HepG2 (cell line): ENCODE results near the gene RAD50. TPM values are rescaled to one million over a fixed set of nuclear protein-coding genes. Genes with fewer than 3 reads are reported as not detected.

Experiments used
- ARID5B ChIP-seq: IDR thresholded peaks from 2 replicates; pipeline ENCODE4 v1.4.0; 2020; ENCODE audit warnings: mild to moderate bottlenecking, missing genetic modification reagents
- ELF3 ChIP-seq: IDR thresholded peaks from 2 replicates; pipeline ENCODE4 v1.6.1; 2016; ENCODE audit warnings: missing genetic modification reagents, missing compliant biosample characterization
- ESRRA ChIP-seq: sonication (generic); formaldehyde crosslinking; IDR thresholded peaks from 2 replicates; pipeline ENCODE4 v1.5.1; 2020; ENCODE audit warnings: mild to moderate bottlenecking, low read depth, missing genetic modification reagents
- HNF4A ChIP-seq: sonication (generic); formaldehyde crosslinking; IDR thresholded peaks from 2 replicates; pipeline ENCODE4 v1.4.0; 2020; ENCODE audit warnings: missing genetic modification reagents
- HOMEZ ChIP-seq: IDR thresholded peaks from 2 replicates; pipeline ENCODE4 v1.6.1; 2016; ENCODE audit warnings: low read depth
- MLX ChIP-seq: IDR thresholded peaks from 2 replicates; pipeline ENCODE4 v1.6.1; 2016
- MNT ChIP-seq: fragments of 450-650 bp; IDR thresholded peaks from 2 replicates; pipeline ENCODE4 v1.6.1; 2016
- NR2C2 ChIP-seq: sonication (generic); formaldehyde crosslinking; IDR thresholded peaks from 2 replicates; pipeline ENCODE4 v1.4.0; 2020; ENCODE audit warnings: missing genetic modification reagents, mild to moderate bottlenecking, moderate library complexity, borderline replicate concordance
- NR2F6 ChIP-seq, 2 experiments: IDR thresholded peaks; 2 replicates each; pipeline ENCODE4 v1.6.1; 2016; ENCODE audit warnings: antibody characterized with exemption in 1 of 2, mild to moderate bottlenecking in 1 of 2
- PPARG ChIP-seq: conservative IDR thresholded peaks from 2 replicates; pipeline ENCODE4 v1.6.1; 2016; ENCODE audit warnings: missing biosample characterization, missing genetic modification reagents
- RXRA ChIP-seq: sonication (generic); formaldehyde crosslinking; IDR thresholded peaks from 2 replicates; pipeline ENCODE4 v1.5.1; 2020; ENCODE audit warnings: missing genetic modification reagents
- ZBTB8A ChIP-seq: sonication (generic); formaldehyde crosslinking; IDR thresholded peaks from 2 replicates; pipeline ENCODE4 v1.4.0; 2020; ENCODE audit warnings: mild to moderate bottlenecking, low read depth, missing genetic modification reagents, borderline replicate concordance
- ZNF703 ChIP-seq: sonication (generic); formaldehyde crosslinking; IDR thresholded peaks from 2 replicates; pipeline ENCODE4 v1.5.1; 2020; ENCODE audit warnings: missing genetic modification reagents, mild to moderate bottlenecking, moderate library complexity, borderline replicate concordance
- ZNF709 ChIP-seq: sonication (generic); formaldehyde crosslinking; IDR thresholded peaks from 2 replicates; pipeline ENCODE4 v1.5.0; 2020; ENCODE audit warnings: mild to moderate bottlenecking, missing genetic modification reagents
- polyA plus RNA-seq, 8 experiments: library from polyadenylated mRNA; depleted of rRNA in 3 of 8; stranded (reverse) in 7 of 8; unstranded in 1 of 8; fragments of >200 nt; fragmentation: Illumina TruSeq in 4 of 8; extraction: Trizol in 4 of 8; gene quantifications; 2 replicates each; pipeline versions ENCODE4 v1.2.1 to v1.2.3, GENCODE V29; 2011 to 2016; ENCODE audit warnings: low read depth in 4 of 8, missing spikeins in 1 of 8, mixed read lengths in 1 of 8; ENCODE audit not compliant: insufficient read depth in 1 of 8
- total RNA-seq, 5 experiments: library from RNA; depleted of rRNA; stranded (reverse); fragments of >200 nt; fragmentation: Illumina TruSeq; extraction: Trizol; gene quantifications; 2 replicates each; pipeline ENCODE4 v1.2.3, GENCODE V29; 2016; ENCODE audit warnings: low read depth in 1 of 5
- TF ChIP-seq, protein P1 (sequence below): IDR thresholded peaks from 2 replicates; pipeline ENCODE4 v1.6.1; 2012; ENCODE audit warnings: inconsistent platforms
- TF ChIP-seq, protein P2 (sequence below), 2 experiments: fragments of 450-650 bp in 1 of 2; sonication (generic) in 1 of 2; formaldehyde crosslinking; IDR thresholded peaks; 2 replicates each; pipeline versions ENCODE4 v1.5.0 to v1.8.0; 2020 to 2022; ENCODE audit warnings: mild to moderate bottlenecking in 1 of 2, missing genetic modification reagents in 1 of 2
- TF ChIP-seq, protein P3 (sequence below): sonication (generic); formaldehyde crosslinking; conservative IDR thresholded peaks from 2 replicates; pipeline ENCODE4 v1.4.0; 2020; ENCODE audit warnings: mild to moderate bottlenecking, missing genetic modification reagents, moderate library complexity

The RAD50 gene
- total and polyA plus RNA-seq, 2 of the 13 experiments (the other 11 are each of a cell fraction or from before 2014, with no cell fraction given), result 19.2 to 23.4 TPM

GRCh38 chr5:132539716-132540115 is 17.1 kb upstream of the RAD50 start (continued):
- TF ChIP-seq NR2C2 (CRISPR knock-in tag) (peak; percentile 61), MLX (CRISPR knock-in tag) (peak; percentile 81), NR2F6 (IDR thresholded peaks at IDR 0.05) (peak; percentile 86), NR2F6 (CRISPR knock-in tag; IDR thresholded peaks at IDR 0.05) (peak; percentile 80), HOMEZ (CRISPR knock-in tag) (peak; percentile 23; the same call in 1 of the 2 replicates), ARID5B (CRISPR knock-in tag) (peak; percentile 68), RXRA (peak; percentile 61; the same call in 1 of the 2 replicates), ZNF709 (no peak), PPARG (peak; percentile 30; the same call in 1 of the 2 replicates), ZBTB8A (CRISPR knock-in tag) (no peak), ZNF703 (no peak), HNF4A (CRISPR knock-in tag) (0 out of 2 replicates have a peak, but pooled peaks have one; percentile 11), MNT (peak; percentile 93), ELF3 (CRISPR knock-in tag) (0 out of 2 replicates have a peak, but pooled peaks have one; percentile 13), ESRRA (CRISPR knock-in tag) (peak; percentile 64; the same call in 1 of the 2 replicates)
- TF ChIP-seq, protein P1, sequence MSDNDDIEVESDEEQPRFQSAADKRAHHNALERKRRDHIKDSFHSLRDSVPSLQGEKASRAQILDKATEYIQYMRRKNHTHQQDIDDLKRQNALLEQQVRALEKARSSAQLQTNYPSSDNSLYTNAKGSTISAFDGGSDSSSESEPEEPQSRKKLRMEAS, result peak; percentile 62; the same call in 1 of the 2 replicates
- TF ChIP-seq, protein P2, sequence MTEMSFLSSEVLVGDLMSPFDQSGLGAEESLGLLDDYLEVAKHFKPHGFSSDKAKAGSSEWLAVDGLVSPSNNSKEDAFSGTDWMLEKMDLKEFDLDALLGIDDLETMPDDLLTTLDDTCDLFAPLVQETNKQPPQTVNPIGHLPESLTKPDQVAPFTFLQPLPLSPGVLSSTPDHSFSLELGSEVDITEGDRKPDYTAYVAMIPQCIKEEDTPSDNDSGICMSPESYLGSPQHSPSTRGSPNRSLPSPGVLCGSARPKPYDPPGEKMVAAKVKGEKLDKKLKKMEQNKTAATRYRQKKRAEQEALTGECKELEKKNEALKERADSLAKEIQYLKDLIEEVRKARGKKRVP (CRISPR knock-in tag; IDR thresholded peaks at IDR 0.05), result 0 out of 4 replicates have a peak, but pooled peaks of 1 of the 2 experiments have one; percentile 21
- TF ChIP-seq, protein P3, sequence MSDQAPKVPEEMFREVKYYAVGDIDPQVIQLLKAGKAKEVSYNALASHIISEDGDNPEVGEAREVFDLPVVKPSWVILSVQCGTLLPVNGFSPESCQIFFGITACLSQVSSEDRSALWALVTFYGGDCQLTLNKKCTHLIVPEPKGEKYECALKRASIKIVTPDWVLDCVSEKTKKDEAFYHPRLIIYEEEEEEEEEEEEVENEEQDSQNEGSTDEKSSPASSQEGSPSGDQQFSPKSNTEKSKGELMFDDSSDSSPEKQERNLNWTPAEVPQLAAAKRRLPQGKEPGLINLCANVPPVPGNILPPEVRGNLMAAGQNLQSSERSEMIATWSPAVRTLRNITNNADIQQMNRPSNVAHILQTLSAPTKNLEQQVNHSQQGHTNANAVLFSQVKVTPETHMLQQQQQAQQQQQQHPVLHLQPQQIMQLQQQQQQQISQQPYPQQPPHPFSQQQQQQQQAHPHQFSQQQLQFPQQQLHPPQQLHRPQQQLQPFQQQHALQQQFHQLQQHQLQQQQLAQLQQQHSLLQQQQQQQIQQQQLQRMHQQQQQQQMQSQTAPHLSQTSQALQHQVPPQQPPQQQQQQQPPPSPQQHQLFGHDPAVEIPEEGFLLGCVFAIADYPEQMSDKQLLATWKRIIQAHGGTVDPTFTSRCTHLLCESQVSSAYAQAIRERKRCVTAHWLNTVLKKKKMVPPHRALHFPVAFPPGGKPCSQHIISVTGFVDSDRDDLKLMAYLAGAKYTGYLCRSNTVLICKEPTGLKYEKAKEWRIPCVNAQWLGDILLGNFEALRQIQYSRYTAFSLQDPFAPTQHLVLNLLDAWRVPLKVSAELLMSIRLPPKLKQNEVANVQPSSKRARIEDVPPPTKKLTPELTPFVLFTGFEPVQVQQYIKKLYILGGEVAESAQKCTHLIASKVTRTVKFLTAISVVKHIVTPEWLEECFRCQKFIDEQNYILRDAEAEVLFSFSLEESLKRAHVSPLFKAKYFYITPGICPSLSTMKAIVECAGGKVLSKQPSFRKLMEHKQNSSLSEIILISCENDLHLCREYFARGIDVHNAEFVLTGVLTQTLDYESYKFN (CRISPR knock-in tag), result peak; percentile 40; the same call in 1 of the 2 replicates
